Measurements from ENCODE around the gene CAPN1.

CAPN1 gene

GRCh38 chr11:65180877-65181568, 705 bp upstream of the CAPN1 start:
- DNase-seq, result peak; percentile 82
- no peaks in the 10 kb centered on the region for H3K9me3 ChIP-seq
- no peaks in the 10 kb centered on the region for H3K27me3 ChIP-seq
- peak overlapping the region; percentile 60 for H3K4me3 ChIP-seq (ENCODE audit: low read depth, low read length)
- no peaks in the 10 kb centered on the region for H3K4me1 ChIP-seq
- no peaks in the 10 kb centered on the region for H3K36me3 ChIP-seq
- peak; percentile 17; the same call in 1 of the 2 replicates for TF ChIP-seq CTCF (IDR thresholded peaks at IDR 0.05; ENCODE audit: low read depth, low read length)

- no peak for DNase-seq
- H3K4me3 ChIP-seq (ENCODE audit: low read depth, low read length), result peak overlapping the region; percentile 60
- H3K27me3 ChIP-seq, result no peaks in the 10 kb centered on the region
- no peaks in the 10 kb centered on the region for H3K9me3 ChIP-seq
- TF ChIP-seq CTCF (IDR thresholded peaks at IDR 0.05; ENCODE audit: low read depth, low read length), result no peak
- H3K4me1 ChIP-seq, result no peaks in the 10 kb centered on the region
- H3K36me3 ChIP-seq, result no peaks in the 10 kb centered on the region
Measured at GRCh38 chr11:65182258-65183170, 786 bp downstream of the CAPN1 start.

- Histone ChIP-seq H3K4me1 (no peaks in the 10 kb centered on the region), H3K36me3 (no peaks in the 10 kb centered on the region), H3K4me3 (ENCODE audit: low read depth, low read length) (no peak overlapping the region), H3K27me3 (no peaks in the 10 kb centered on the region), H3K9me3 (no peaks in the 10 kb centered on the region)
- TF ChIP-seq CTCF (IDR thresholded peaks at IDR 0.05; ENCODE audit: low read depth, low read length), result no peak
- no peak for DNase-seq
Measured at GRCh38 chr11:65183201-65183891, 1.6 kb downstream of the CAPN1 start.

- DNase-seq, result no peak
- no peaks in the 10 kb centered on the region for H3K4me1 ChIP-seq
- no peaks in the 10 kb centered on the region for H3K27me3 ChIP-seq
- TF ChIP-seq CTCF (IDR thresholded peaks at IDR 0.05; ENCODE audit: low read depth, low read length), result no peak
- H3K9me3 ChIP-seq, result no peaks in the 10 kb centered on the region
- no peak overlapping the region for H3K4me3 ChIP-seq (ENCODE audit: low read depth, low read length)
- no peaks in the 10 kb centered on the region for H3K36me3 ChIP-seq
Measured at GRCh38 chr11:65184146-65184545, 2.4 kb downstream of the CAPN1 start.

- DNase-seq, result no peak
- Histone ChIP-seq H3K36me3 (no peaks in the 10 kb centered on the region), H3K9me3 (no peaks in the 10 kb centered on the region), H3K27me3 (no peaks in the 10 kb centered on the region), H3K4me3 (ENCODE audit: low read depth, low read length) (no peak overlapping the region), H3K4me1 (no peaks in the 10 kb centered on the region)
- no peak for TF ChIP-seq CTCF (IDR thresholded peaks at IDR 0.05; ENCODE audit: low read depth, low read length)
Measured at GRCh38 chr11:65185171-65185570, 3.4 kb downstream of the CAPN1 start.
